SW480 (cell line): ENCODE results near the gene CCDC191.

Experiments
- DNase-seq: peaks from one replicate; pipeline ENCODE4 v3.0.0-alpha.2; 2016; ENCODE audit warnings: low spot score

CCDC191 gene

GRCh38 chr3:114060906-114061655 is 4.8 kb upstream of the CCDC191 start:
- no peak for DNase-seq

- no peak for DNase-seq
Observed at GRCh38 chr3:114058646-114059045, 2.3 kb upstream of the CCDC191 start.

GRCh38 chr3:114057011-114057347 is 653 bp upstream of the CCDC191 start:
- no peak for DNase-seq

- DNase-seq, result no peak
Observed at GRCh38 chr3:114052216-114052615, 4.1 kb downstream of the CCDC191 start.

- DNase-seq, result no peak
Observed at GRCh38 chr3:114043205-114043604, 13.1 kb downstream of the CCDC191 start.

GRCh38 chr3:114035896-114036295 is 20.4 kb downstream of the CCDC191 start:
- no peak for DNase-seq

GRCh38 chr3:114034787-114035545 is 21.4 kb downstream of the CCDC191 start:
- DNase-seq, result no peak

GRCh38 chr3:114034211-114034610 is 22.1 kb downstream of the CCDC191 start:
- no peak for DNase-seq

- DNase-seq, result no peak
Observed at GRCh38 chr3:114033721-114034120, 22.6 kb downstream of the CCDC191 start.

GRCh38 chr3:114026331-114026730 is 30.0 kb downstream of the CCDC191 start:
- DNase-seq, result no peak

GRCh38 chr3:114025451-114025850 is 30.9 kb downstream of the CCDC191 start:
- no peak for DNase-seq

- DNase-seq, result no peak
Observed at GRCh38 chr3:114022145-114022802, 34.1 kb downstream of the CCDC191 start.

GRCh38 chr3:114020907-114021306 is 35.4 kb downstream of the CCDC191 start:
- no peak for DNase-seq

- no peak for DNase-seq
Observed at GRCh38 chr3:114019486-114019885, 36.8 kb downstream of the CCDC191 start.

GRCh38 chr3:114014211-114014610 is 42.1 kb downstream of the CCDC191 start:
- no peak for DNase-seq

GRCh38 chr3:114011059-114011797 is 45.1 kb downstream of the CCDC191 start:
- no peak for DNase-seq

- DNase-seq, result no peak
Observed at GRCh38 chr3:114005481-114005880, 50.8 kb downstream of the CCDC191 start.

- no peak for DNase-seq
Observed at GRCh38 chr3:113985541-113985940, 70.8 kb downstream of the CCDC191 start.

- no peak for DNase-seq
Observed at GRCh38 chr3:113983544-113983943, 72.8 kb downstream of the CCDC191 start.

- no peak for DNase-seq
Observed at GRCh38 chr3:113981803-113982202, 74.5 kb downstream of the CCDC191 start.

- DNase-seq, result no peak
Observed at GRCh38 chr3:113979916-113980315, 76.4 kb downstream of the CCDC191 start.

GRCh38 chr3:113977822-113978221 is 78.5 kb downstream of the CCDC191 start:
- DNase-seq, result no peak
